Mucosa of descending colon (tissue), 3 donors: Measurements from ENCODE around the gene AGPS. TPM values are rescaled to one million over a fixed set of nuclear protein-coding genes. Genes with fewer than 3 reads are reported as not detected.

Experiments used
- ATAC-seq: fragments of 200-7000 bp; cut with Tn5 transposase; one replicate; pipeline ENCODE4 v1.9.1; 2020; ENCODE audit warnings: mild to moderate bottlenecking, moderate library complexity
- DNase-seq, 3 donors: peaks; one replicate each; pipeline ENCODE4 v3.0.0-alpha.2; 2020
- H3K36me3 ChIP-seq: fragments of 200-600 bp; one replicate; pipeline ENCODE4 v1.8.0; 2021; ENCODE audit warnings: low read depth, mild to moderate bottlenecking
- H3K4me1 ChIP-seq: fragments of 200-600 bp; one replicate; pipeline ENCODE4 v1.8.0; 2021; ENCODE audit warnings: low read depth, mild to moderate bottlenecking
- H3K4me3 ChIP-seq: fragments of 200-600 bp; one replicate; pipeline ENCODE4 v1.8.0; 2021; ENCODE audit warnings: mild to moderate bottlenecking
- H3K9me3 ChIP-seq: fragments of 200-600 bp; one replicate; pipeline ENCODE4 v1.8.0; 2021; ENCODE audit warnings: mild to moderate bottlenecking
- CTCF ChIP-seq: fragments of 200-600 bp; IDR thresholded peaks from one replicate; pipeline ENCODE4 v1.8.0; 2022; ENCODE audit warnings: antibody characterized with exemption, mild to moderate bottlenecking
- intact Hi-C, 2 donors: fragments of 100-400 bp; cut with DNase I in 1 of 2; cut with micrococcal nuclease in 1 of 2; formaldehyde crosslinking; loops; one replicate each; pipeline versions ENCODE4 v1.11.0 to v1.11.1; 2022; cut with DNase I, micrococcal nuclease
- total RNA-seq, 3 donors: library from RNA; stranded (reverse); fragmentation: NEBNext Ultra II Directional in 2 of 3; extraction: Animal tissue kit (Norgen Biotek cat#: 25700) in 2 of 3; gene quantifications; one replicate each; pipeline versions ENCODE4 v1.2.1 to v1.2.4, GENCODE V29; 2021 to 2023
- donor health status: DM: no; HTN: no; CAD: no; lungs with moderate emphysema.
- donor health status: DM: no; HTN: no; CAD: no.
- donor health status: DM: no; HTN: yes; CAD: no.

Gene AGPS
- total RNA-seq, 3 donors from 2014 or later = 43.0 to 58.4 (median 48.7) TPM

- Histone ChIP-seq H3K4me3 (no peak overlapping the region), H3K4me1 (no peaks in the 10 kb centered on the region), H3K9me3 (no peaks in the 10 kb centered on the region), H3K36me3 (no peaks in the 10 kb centered on the region)
- intact Hi-C loops = no loop called here
- no peak for TF ChIP-seq CTCF
- no peak for DNase-seq
- no peak for ATAC-seq
Observed at GRCh38 chr2:177541258-177541991, 148.9 kb downstream of the AGPS start.

- DNase-seq = no peak
- Histone ChIP-seq H3K9me3 (no peaks in the 10 kb centered on the region), H3K4me1 (no peaks in the 10 kb centered on the region), H3K36me3 (no peaks in the 10 kb centered on the region), H3K4me3 (no peak overlapping the region)
- TF ChIP-seq CTCF = no peak
- intact Hi-C loops = no loop called here
- ATAC-seq = no peak
Observed at GRCh38 chr2:177542396-177542795, 149.8 kb downstream of the AGPS start.

- H3K4me1 ChIP-seq = no peaks in the 10 kb centered on the region
- no peak overlapping the region for H3K4me3 ChIP-seq
- DNase-seq = no peak
- intact Hi-C loops = no loop called here
- TF ChIP-seq CTCF = no peak
- ATAC-seq = no peak
- H3K36me3 ChIP-seq = no peaks in the 10 kb centered on the region
- H3K9me3 ChIP-seq = no peaks in the 10 kb centered on the region
Observed at GRCh38 chr2:177543007-177543760, 150.6 kb downstream of the AGPS start.

- Histone ChIP-seq H3K4me3 (no peak overlapping the region), H3K36me3 (no peaks in the 10 kb centered on the region), H3K4me1 (no peaks in the 10 kb centered on the region), H3K9me3 (no peaks in the 10 kb centered on the region)
- no peak for ATAC-seq
- TF ChIP-seq CTCF = no peak
- DNase-seq = no peak
- intact Hi-C loops = no loop called here
Observed at GRCh38 chr2:177545143-177545542, 152.6 kb downstream of the AGPS start.

- DNase-seq = no peak
- intact Hi-C loops = no loop called here
- no peaks in the 10 kb centered on the region for H3K36me3 ChIP-seq
- ATAC-seq = no peak
- no peaks in the 10 kb centered on the region for H3K9me3 ChIP-seq
- TF ChIP-seq CTCF = no peak
- H3K4me1 ChIP-seq = no peaks in the 10 kb centered on the region
- H3K4me3 ChIP-seq = no peak overlapping the region
Observed at GRCh38 chr2:177545981-177546585, 153.5 kb downstream of the AGPS start.
